Gastrocnemius medialis (tissue), 4 donors: ENCODE results near the gene NCK1.

Source experiments
- CTCF ChIP-seq, 5 experiments: fragments of 450-650 bp in 3 of 5; fragments of 200-600 bp in 2 of 5; sonication (generic) in 2 of 5; IDR thresholded peaks in 4 of 5; conservative IDR thresholded peaks in 1 of 5; 1 replicate in 4 of 5; 2 replicates in 1 of 5; pipeline ENCODE4 v1.5.1; 2016 to 2019; ENCODE audit warnings: antibody characterized with exemption in 5 of 5, mild to moderate bottlenecking in 3 of 5, moderate library complexity in 3 of 5
- POLR2A ChIP-seq, 2 donors: fragments of 450-650 bp; IDR thresholded peaks; one replicate each; pipeline ENCODE4 v1.6.1; 2017; ENCODE audit warnings: antibody characterized with exemption in 2 of 2, mild to moderate bottlenecking in 2 of 2, moderate library complexity in 2 of 2

GRCh38 chr3:136988651-136989050, 126.6 kb downstream of the NCK1 start:
- TF ChIP-seq CTCF (IDR thresholded peaks at IDR 0.05 in 4 of 5, conservative IDR thresholded peaks at IDR 0.05 in 1 of 5): no peak
- TF ChIP-seq POLR2A (IDR thresholded peaks at IDR 0.05): no peak
